GM12878 (cell line): ENCODE results near the gene GIGYF2. TPM values are rescaled to one million over a fixed set of nuclear protein-coding genes. Genes with fewer than 3 reads are reported as not detected.

ENCODE experiments used
- ATAC-seq: fragments of 200-7000 bp; cut with Tn5 transposase; 3 replicates; pipeline ENCODE4 v1.9.1; 2020; ENCODE audit warnings: mild to moderate bottlenecking, moderate library complexity
- BruUV-seq: library from RNA; stranded (reverse); fragments of 400-500 nt; replicated peaks from 2 replicates; lab custom pipeline; 2021; lab: Mats Ljungman, UMichigan
- CTCF ChIA-PET: fragments of 300-600 bp; sonication (Branson Sonifier 250); formaldehyde crosslinking; extraction: SDS; loops from one replicate; lab custom pipeline; 2021; ENCODE audit warnings: inconsistent platforms; lab: Yijun Ruan, JAX
- POLR2A ChIA-PET: fragments of 350-600 bp; formaldehyde crosslinking; extraction: SDS; loops from one replicate; lab custom pipeline; 2021; ENCODE audit warnings: inconsistent platforms; lab: Charles Lee
- RAD21 ChIA-PET: fragments of 300-600 bp; sonication (Branson Sonifier 250); formaldehyde crosslinking; loops from one replicate; lab custom pipeline; 2023; ENCODE audit warnings: antibody characterized with exemption; ENCODE audit not compliant: unreplicated experiment; lab: Charles Lee
- SMC1A ChIA-PET: fragments of 300-600 bp; sonication (Branson Sonifier 250); formaldehyde crosslinking; loops from one replicate; lab custom pipeline; 2023; ENCODE audit not compliant: unreplicated experiment, uncharacterized antibody; lab: Charles Lee
- DNase-seq: peaks from one replicate; pipeline ENCODE4 v3.0.0-alpha.2; 2011; ENCODE audit warnings: low read depth, low spot score
- FAIRE-seq: peaks from 3 replicates; lab custom pipeline; 2011; peaks lifted over from hg19 to GRCh38; lab: Jason Lieb, UNC
- H2AFZ ChIP-seq: 2 replicates; pipeline ENCODE4 v1.6.0; 2011; ENCODE audit warnings: low read depth, low read length, control low read depth; ENCODE audit not compliant: control insufficient read depth
- H3K27ac ChIP-seq: 2 replicates; pipeline ENCODE4 v1.5.1; 2011; ENCODE audit warnings: control low read depth; ENCODE audit not compliant: control insufficient read depth, insufficient read depth
- H3K27me3 ChIP-seq, 2 experiments: replicated peaks in 1 of 2; 2 replicates each; pipeline versions ENCODE4 v1.6.0 to v1.6.1; 2011; ENCODE audit warnings: low read length in 1 of 2; ENCODE audit not compliant: control insufficient read depth in 2 of 2, insufficient read depth in 2 of 2
- H3K36me3 ChIP-seq, 2 experiments: 2 replicates each; pipeline ENCODE4 v1.5.1; 2011; ENCODE audit warnings: low read length in 1 of 2; ENCODE audit not compliant: control insufficient read depth in 2 of 2, insufficient read depth in 2 of 2
- H3K4me1 ChIP-seq: 2 replicates; pipeline ENCODE4 v1.6.1; 2011; ENCODE audit warnings: mild to moderate bottlenecking, low read length, moderate library complexity, mixed read lengths; ENCODE audit not compliant: control insufficient read depth, insufficient read depth
- H3K4me2 ChIP-seq: 2 replicates; pipeline ENCODE4 v1.6.0; 2011; ENCODE audit warnings: control low read depth; ENCODE audit not compliant: control insufficient read depth, insufficient read depth
- H3K4me3 ChIP-seq: fragments of 200-600 bp; sonication (generic); 2 replicates; pipeline ENCODE4 v1.5.1; 2016
- H3K79me2 ChIP-seq: 2 replicates; pipeline ENCODE4 v1.6.0; 2011; ENCODE audit warnings: low read length; ENCODE audit not compliant: control insufficient read depth, insufficient read depth
- H3K9ac ChIP-seq: 2 replicates; pipeline ENCODE4 v1.8.0; 2011; ENCODE audit warnings: low read length, control low read depth, mixed read lengths; ENCODE audit not compliant: control insufficient read depth, insufficient read depth
- H3K9me3 ChIP-seq: replicated peaks from 3 replicates; pipeline ENCODE4 v1.5.1; 2011; ENCODE audit warnings: mild to moderate bottlenecking, low read length; ENCODE audit not compliant: control insufficient read depth, insufficient read depth
- H4K20me1 ChIP-seq: 2 replicates; pipeline ENCODE4 v1.6.0; 2011; ENCODE audit not compliant: control insufficient read depth, insufficient read depth
- HCFC1 ChIP-seq: fragments of 150-350 bp; IDR thresholded peaks from 2 replicates; pipeline ENCODE4 v1.6.1; 2014; ENCODE audit warnings: low read length
- IRF4 ChIP-seq: IDR thresholded peaks from 2 replicates; pipeline ENCODE4 v1.6.1; 2011; ENCODE audit warnings: low read depth, low read length
- NR2C1 ChIP-seq: fragments of 450-650 bp; IDR thresholded peaks from 2 replicates; pipeline ENCODE4 v1.6.1; 2017; ENCODE audit warnings: antibody characterized with exemption, mild to moderate bottlenecking, moderate library complexity
- RAD21 ChIP-seq: IDR thresholded peaks from 2 replicates; pipeline ENCODE4 v1.6.1; 2011; ENCODE audit warnings: mild to moderate bottlenecking, low read depth, low read length, moderate library complexity; ENCODE audit not compliant: insufficient read depth
- RB1 ChIP-seq: fragments of 450-650 bp; formaldehyde crosslinking; IDR thresholded peaks from 2 replicates; pipeline ENCODE4 v1.6.1; 2017; ENCODE audit warnings: mild to moderate bottlenecking, borderline replicate concordance
- RCOR1 ChIP-seq: conservative IDR thresholded peaks from 2 replicates; pipeline ENCODE4 v1.6.1; 2012; ENCODE audit warnings: low read depth, low read length, improper control_type of control experiment
- SIX5 ChIP-seq: IDR thresholded peaks from 2 replicates; pipeline ENCODE4 v1.6.1; 2011; ENCODE audit warnings: mild to moderate bottlenecking, low read depth, low read length, moderate library complexity; ENCODE audit not compliant: severe bottlenecking
- WGBS: methylation state at CpG from one replicate; pipeline ENCODE4 v1.1.6; 2016; ENCODE audit warnings: low lambda C conversion rate; ENCODE audit not compliant: insufficient replicate concordance, insufficient coverage; ENCODE audit errors: missing lambda C conversion rate; 5-methylcytosine and 5-hydroxymethylcytosine counted together
- in situ Hi-C: fragments of 300-500 bp; cut with MboI; formaldehyde crosslinking; loops from 9 replicates; pipeline ENCODE4 v1.14.3; 2018; ENCODE audit warnings: mixed read lengths
- intact Hi-C: fragments of 100-400 bp; cut with micrococcal nuclease; formaldehyde crosslinking; loops from one replicate; pipeline ENCODE4 v1.14.2; 2022; ENCODE audit not compliant: unreplicated experiment
- polyA plus RNA-seq, 11 experiments: library from polyadenylated mRNA; depleted of rRNA in 4 of 11; unstranded in 6 of 11; stranded (reverse) in 5 of 11; fragments of >200 nt; fragmentation: Nextera tagmentation in 4 of 11; fragmentation: Illumina TruSeq in 1 of 11; extraction: Ambion mirVana in 4 of 11; extraction: Trizol in 1 of 11; gene quantifications; 1 replicate in 1 of 11; 2 replicates in 10 of 11; pipeline versions ENCODE4 v1.2.1 to v1.2.3, GENCODE V29; 2011 to 2016; ENCODE audit warnings: inconsistent platforms in 2 of 11, missing spikeins in 2 of 11, low read depth in 1 of 11
- total RNA-seq, 4 experiments: library from RNA; depleted of rRNA in 3 of 4; stranded (reverse); fragments of >200 nt in 3 of 4; fragmentation: Illumina TruSeq in 1 of 4; extraction: Trizol in 1 of 4; gene quantifications; 2 replicates each; pipeline versions ENCODE4 v1.2.1 to v1.2.3, GENCODE V29; 2013 to 2021
- TF ChIP-seq, protein P1 (sequence below): IDR thresholded peaks from 2 replicates; pipeline ENCODE4 v1.6.1; 2011; ENCODE audit warnings: low read depth, low read length, improper control_type of control experiment, borderline replicate concordance

GIGYF2 gene
- total and polyA plus RNA-seq, 10 of the 15 experiments (the other 5 are each of a cell fraction or from before 2014, with no cell fraction given): 12.2 to 47.2 (median 39.0) TPM

DNA sequence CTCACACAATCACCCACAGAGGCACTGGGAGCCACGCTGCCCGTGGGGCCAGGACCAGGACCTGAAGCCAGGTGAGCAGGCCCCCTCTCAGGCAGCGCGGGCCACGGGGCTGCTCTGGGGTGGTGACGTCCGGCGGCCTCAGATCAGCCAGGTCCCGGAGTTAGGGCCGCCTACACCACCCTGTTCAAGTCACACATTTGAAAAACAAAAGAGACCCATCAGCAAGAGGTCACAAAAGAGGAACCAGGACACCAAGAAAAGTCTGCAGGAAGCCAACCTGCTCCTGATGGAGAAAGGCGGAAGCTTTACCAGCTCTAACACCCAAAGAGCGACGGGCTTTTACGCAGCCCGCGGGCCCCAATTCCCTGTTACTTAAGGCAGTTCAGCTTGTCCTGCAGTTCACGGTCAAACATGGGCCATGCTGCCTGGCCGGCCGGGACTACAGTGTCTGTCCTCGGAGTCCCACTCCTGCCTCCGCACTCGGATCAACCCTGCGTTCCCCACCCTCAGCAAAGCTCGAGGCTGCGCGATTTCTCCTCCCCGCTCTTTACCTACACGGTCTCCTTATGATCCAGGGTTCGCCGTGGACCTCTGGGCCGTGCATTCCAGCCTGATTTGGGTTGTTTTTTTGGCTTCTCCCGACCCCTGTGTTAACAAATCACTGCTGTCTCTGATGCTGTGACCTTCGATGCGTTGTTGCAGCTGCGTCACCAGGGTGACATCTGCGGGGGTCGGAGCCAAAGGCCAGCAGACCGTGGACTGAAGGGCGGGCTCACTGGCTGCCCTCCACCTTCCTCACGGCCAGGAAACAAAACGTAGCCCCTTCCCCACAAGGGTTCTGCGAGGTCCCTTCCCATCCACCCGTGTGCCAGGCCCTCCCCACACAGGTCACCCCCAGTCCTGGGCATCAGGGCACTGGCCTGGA lies 203.9 kb downstream of the GIGYF2 start:
- ChIA-PET SMC1A (no interaction called here), RAD21 (no interaction called here), POLR2A (interaction anchor here (0.6 kb wide), 1 partner anchor 404 kb away, joined by 6 read pairs; no protein-coding TSS in a partner anchor), CTCF (no interaction called here)
- Histone ChIP-seq H2AFZ (no peak overlapping the region), H3K36me3 (no peaks in the 10 kb centered on the region), H3K9me3 (no peaks in the 10 kb centered on the region), H3K9ac (no peak overlapping the region), H3K27ac (no peak overlapping the region), H3K4me3 (no peak overlapping the region), H3K4me2 (no peak overlapping the region), H3K4me1 (no peaks in the 10 kb centered on the region), H3K79me2 (no peaks in the 10 kb centered on the region), H3K27me3 (no peaks in the 10 kb centered on the region), H4K20me1 (no peaks in the 10 kb centered on the region)
- TF ChIP-seq, protein P1, sequence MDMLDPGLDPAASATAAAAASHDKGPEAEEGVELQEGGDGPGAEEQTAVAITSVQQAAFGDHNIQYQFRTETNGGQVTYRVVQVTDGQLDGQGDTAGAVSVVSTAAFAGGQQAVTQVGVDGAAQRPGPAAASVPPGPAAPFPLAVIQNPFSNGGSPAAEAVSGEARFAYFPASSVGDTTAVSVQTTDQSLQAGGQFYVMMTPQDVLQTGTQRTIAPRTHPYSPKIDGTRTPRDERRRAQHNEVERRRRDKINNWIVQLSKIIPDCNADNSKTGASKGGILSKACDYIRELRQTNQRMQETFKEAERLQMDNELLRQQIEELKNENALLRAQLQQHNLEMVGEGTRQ: no peak
- TF ChIP-seq RB1 (no peak), RCOR1 (no peak), IRF4 (no peak), NR2C1 (no peak), RAD21 (no peak), SIX5 (no peak), HCFC1 (no peak)
- 57% methylated on average over 39 of the region's 43 CpGs for WGBS
- in situ Hi-C loops (no loop called here), intact Hi-C loops (no loop called here)
- DNase-seq (no peak), ATAC-seq (no peak), FAIRE-seq (no peak)
- BruUV-seq: no TSS peak
